Measurements from ENCODE around the gene MZB1. TPM values are rescaled to one million over a fixed set of nuclear protein-coding genes. Genes with fewer than 3 reads are reported as not detected.

MZB1 gene
- total and polyA plus RNA-seq, 9 donors: 0.50 to 1.8 (median 1.2) TPM; not detected in 1

DNA sequence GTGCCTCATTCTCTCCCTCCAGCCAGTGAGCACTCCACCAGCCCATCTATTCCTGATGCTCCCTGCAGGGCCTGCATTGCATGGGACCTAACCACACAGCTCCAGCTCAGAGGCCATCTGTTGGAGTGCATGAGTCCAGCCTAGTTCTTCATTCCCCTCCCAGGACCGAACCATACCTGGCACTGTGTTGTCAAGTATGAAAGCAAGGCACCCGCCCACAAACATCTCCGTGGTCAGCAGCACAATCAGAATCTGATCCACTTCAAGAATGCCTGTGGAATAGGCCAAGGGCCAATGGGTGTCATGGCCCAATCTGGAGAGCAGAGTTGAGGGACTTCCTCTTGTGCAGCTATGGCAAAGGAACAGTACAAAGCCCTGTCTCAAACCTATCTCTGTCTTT is 12.5 kb downstream of the MZB1 start:
- Histone ChIP-seq H3K4me3 (no peak overlapping the region), H3K9me3 (no peaks in the 10 kb centered on the region), H3K27me3 (no peaks in the 10 kb centered on the region), H3K4me1 (ENCODE audit: insufficient read depth) (peaks cover 3% of the 10 kb centered on the region), H3K27ac (no peak overlapping the region), H3K36me3 (no peaks in the 10 kb centered on the region)
- intact Hi-C loops (cut with DNase I): no loop called here
- 86 to 90% (median 87%) methylated on average over 3 of the region's 3 CpGs for WGBS, 3 donors
- peak in 3 of 5 donors; percentile 7 to 16 (median 8) for DNase-seq
- TF ChIP-seq, protein P1, sequence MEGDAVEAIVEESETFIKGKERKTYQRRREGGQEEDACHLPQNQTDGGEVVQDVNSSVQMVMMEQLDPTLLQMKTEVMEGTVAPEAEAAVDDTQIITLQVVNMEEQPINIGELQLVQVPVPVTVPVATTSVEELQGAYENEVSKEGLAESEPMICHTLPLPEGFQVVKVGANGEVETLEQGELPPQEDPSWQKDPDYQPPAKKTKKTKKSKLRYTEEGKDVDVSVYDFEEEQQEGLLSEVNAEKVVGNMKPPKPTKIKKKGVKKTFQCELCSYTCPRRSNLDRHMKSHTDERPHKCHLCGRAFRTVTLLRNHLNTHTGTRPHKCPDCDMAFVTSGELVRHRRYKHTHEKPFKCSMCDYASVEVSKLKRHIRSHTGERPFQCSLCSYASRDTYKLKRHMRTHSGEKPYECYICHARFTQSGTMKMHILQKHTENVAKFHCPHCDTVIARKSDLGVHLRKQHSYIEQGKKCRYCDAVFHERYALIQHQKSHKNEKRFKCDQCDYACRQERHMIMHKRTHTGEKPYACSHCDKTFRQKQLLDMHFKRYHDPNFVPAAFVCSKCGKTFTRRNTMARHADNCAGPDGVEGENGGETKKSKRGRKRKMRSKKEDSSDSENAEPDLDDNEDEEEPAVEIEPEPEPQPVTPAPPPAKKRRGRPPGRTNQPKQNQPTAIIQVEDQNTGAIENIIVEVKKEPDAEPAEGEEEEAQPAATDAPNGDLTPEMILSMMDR (IDR thresholded peaks at IDR 0.05): no peak
- TF ChIP-seq EP300 (IDR thresholded peaks at IDR 0.05) (no peak), POLR2A (IDR thresholded peaks at IDR 0.05) (no peak)

DNA sequence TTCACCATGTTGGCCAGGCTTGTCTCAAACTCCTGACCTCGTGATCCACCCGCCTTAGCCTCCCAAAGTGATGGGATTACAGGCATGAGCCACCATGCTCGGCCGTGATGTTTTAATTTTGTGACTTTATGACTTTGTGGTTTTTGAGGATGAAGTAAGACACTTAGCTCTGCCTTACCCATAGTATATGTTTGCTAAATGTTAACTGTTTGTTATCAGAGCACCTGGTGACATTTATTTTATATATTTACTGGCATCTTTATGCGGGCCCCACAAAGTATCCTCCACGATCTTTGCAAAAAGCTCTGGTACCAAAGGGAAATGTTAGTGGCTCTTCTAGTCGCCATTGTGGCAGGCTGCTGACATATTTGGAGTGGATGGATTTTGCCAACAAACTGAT is 13.3 kb downstream of the MZB1 start:
- intact Hi-C loops (cut with DNase I): no loop called here
- Histone ChIP-seq H3K9me3 (no peaks in the 10 kb centered on the region), H3K27me3 (no peaks in the 10 kb centered on the region), H3K27ac (no peak overlapping the region), H3K36me3 (no peaks in the 10 kb centered on the region), H3K4me1 (ENCODE audit: insufficient read depth) (peaks cover 3% of the 10 kb centered on the region), H3K4me3 (no peak overlapping the region)
- TF ChIP-seq POLR2A (IDR thresholded peaks at IDR 0.05): no peak
- TF ChIP-seq, protein P1 (IDR thresholded peaks at IDR 0.05): no peak
- no peak for TF ChIP-seq EP300 (IDR thresholded peaks at IDR 0.05)
- DNase-seq: peak in 1 of 5 donors; percentile 2
- whole genome bisulfite sequencing, 3 donors: 89 to 91% (median 89%) methylated on average over 7 of the region's 7 CpGs

DNA sequence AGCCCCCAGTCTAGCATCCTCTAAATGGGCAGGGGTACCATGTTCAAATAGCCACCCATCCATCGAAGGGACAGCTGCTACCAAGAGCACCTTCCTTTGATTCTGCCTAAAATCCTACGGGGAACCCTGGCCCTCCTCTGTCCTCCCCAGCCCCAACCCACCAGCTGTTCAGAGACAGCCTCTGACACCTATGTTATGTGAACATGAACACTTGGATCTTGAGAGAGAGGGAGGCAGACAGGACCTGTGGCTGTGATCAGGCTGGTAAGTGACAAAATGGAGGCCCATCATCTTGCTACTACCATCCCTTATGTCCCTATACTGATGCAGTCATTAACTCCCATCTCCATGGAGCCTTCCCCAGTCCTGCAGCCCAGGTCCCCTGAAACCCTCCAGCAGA is 14.8 kb downstream of the MZB1 start:
- TF ChIP-seq POLR2A (IDR thresholded peaks at IDR 0.05) (no peak), EP300 (IDR thresholded peaks at IDR 0.05) (no peak)
- TF ChIP-seq, protein P1 (IDR thresholded peaks at IDR 0.05): no peak
- H3K27ac ChIP-seq: no peak overlapping the region
- H3K9me3 ChIP-seq: no peaks in the 10 kb centered on the region
- H3K4me3 ChIP-seq: no peak overlapping the region
- H3K27me3 ChIP-seq: no peaks in the 10 kb centered on the region
- peak in 2 of 5 donors; percentile 1 to 7 for DNase-seq
- H3K36me3 ChIP-seq: no peaks in the 10 kb centered on the region
- H3K4me1 ChIP-seq (ENCODE audit: insufficient read depth): peaks cover 3% of the 10 kb centered on the region
- 81 to 92% (median 90%) methylated on average over 2 of the region's 2 CpGs for WGBS, 3 donors
- intact Hi-C loops (cut with DNase I): no loop called here

DNA sequence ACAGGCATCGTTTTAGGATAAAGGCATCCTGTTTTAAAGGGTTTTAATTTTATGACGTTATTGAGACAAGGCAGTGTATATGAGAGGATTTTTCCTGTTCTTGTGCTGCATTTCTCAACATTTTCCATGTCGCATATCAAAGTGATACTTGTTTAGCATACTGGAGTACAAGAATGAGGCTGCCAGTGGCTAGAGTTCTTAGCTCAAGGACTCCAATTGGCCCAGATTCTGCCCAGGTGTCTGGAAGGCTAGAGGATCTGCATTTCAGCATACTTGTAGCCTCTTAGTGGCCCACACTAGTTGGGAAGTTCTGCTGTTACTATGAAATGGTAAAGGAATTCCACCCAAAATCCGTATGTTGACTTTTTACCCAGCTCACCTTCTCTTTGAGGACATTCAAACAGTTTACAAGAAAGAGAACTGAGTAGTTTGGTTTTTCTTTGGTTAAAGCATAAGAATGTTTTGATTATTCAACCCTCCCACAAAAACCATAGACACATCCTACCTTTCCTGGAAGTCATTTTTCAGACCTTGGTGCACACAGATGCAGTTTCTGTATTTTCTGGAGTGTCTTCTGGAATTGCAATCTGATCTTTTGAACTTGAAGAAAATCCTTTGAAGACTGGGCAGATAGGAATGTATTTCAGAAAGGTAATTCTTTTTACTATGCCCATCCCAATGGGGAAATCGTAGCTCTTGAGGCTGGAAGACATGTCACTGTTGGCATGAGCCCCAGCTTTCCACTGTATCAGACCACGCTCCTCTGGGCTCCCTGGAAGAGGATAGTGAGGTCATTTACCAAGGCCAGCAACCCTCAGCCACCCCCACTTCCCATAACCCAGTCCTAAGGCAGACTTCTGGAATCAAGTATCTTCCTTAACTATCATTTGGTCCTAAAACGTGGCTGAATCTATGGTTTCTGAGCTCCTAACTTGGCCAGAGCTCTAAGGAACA is 18.0 kb downstream of the MZB1 start:
- Histone ChIP-seq H3K4me3 (no peak overlapping the region), H3K36me3 (no peaks in the 10 kb centered on the region), H3K27me3 (no peaks in the 10 kb centered on the region), H3K4me1 (ENCODE audit: insufficient read depth) (peaks cover 3% of the 10 kb centered on the region), H3K9me3 (no peaks in the 10 kb centered on the region), H3K27ac (no peak overlapping the region)
- peak in 2 of 5 donors; percentile 9 to 14 for DNase-seq
- WGBS, 3 donors: 62 to 66% (median 64%) methylated on average over 7 of the region's 7 CpGs
- TF ChIP-seq POLR2A (IDR thresholded peaks at IDR 0.05) (no peak), EP300 (IDR thresholded peaks at IDR 0.05) (no peak)
- TF ChIP-seq, protein P1 (IDR thresholded peaks at IDR 0.05): no peak
- intact Hi-C loops (cut with DNase I): no loop called here
